Measurements from ENCODE around the gene CSN3. TPM values are rescaled to one million over a fixed set of nuclear protein-coding genes. Genes with fewer than 3 reads are reported as not detected.

The CSN3 gene
- total and polyA plus RNA-seq, 2 of the 4 experiments (the other 2 are of a cell fraction), result not detected

- CTCF ChIA-PET, result interaction anchor here (1.4 kb wide), 1 partner anchor 13 kb away, joined by 4 read pairs; no protein-coding TSS in a partner anchor
- H2BK5ac ChIP-seq (ENCODE audit: low read depth, low read length, poor library complexity, severe bottlenecking), result no peak overlapping the region
- no peak overlapping the region for H2BK20ac ChIP-seq (ENCODE audit: low read depth, low read length)
- no peak overlapping the region for H3K9ac ChIP-seq (ENCODE audit: low read depth, low read length)
- no peak overlapping the region for H2AFZ ChIP-seq (replicated peaks; ENCODE audit: low read length, poor library complexity)
- in situ Hi-C loops (cut with MboI; ENCODE audit: low sequenced_read_pairs) (no loop called here), intact Hi-C loops (cut with micrococcal nuclease) (no loop called here), dilution Hi-C loops (cut with HindIII; ENCODE audit: low sequenced_read_pairs, unreplicated experiment) (no loop called here)
- no peaks in the 10 kb centered on the region for H3K36me3 ChIP-seq (ENCODE audit: control insufficient read depth, insufficient read depth, low read length)
- H4K8ac ChIP-seq (ENCODE audit: low read depth in 2 of 2, low read length in 2 of 2), result no peak overlapping the region
- TF ChIP-seq SMC3 (IDR thresholded peaks at IDR 0.05; ENCODE audit: low read depth, low read length), result no peak
- no peak for TF ChIP-seq FOS (IDR thresholded peaks at IDR 0.05; ENCODE audit: low read depth, low read length)
- no peak for TF ChIP-seq ELK1 (IDR thresholded peaks at IDR 0.05; ENCODE audit: borderline replicate concordance, low read depth, low read length)
- 0 out of 2 replicates have a peak, but pooled peaks have one; percentile 13 for TF ChIP-seq CEBPB (IDR thresholded peaks at IDR 0.05; ENCODE audit: low read depth, low read length)
- WGBS, 2 experiments (ENCODE audit: extremely low coverage in 2 of 2, insufficient read length in 1 of 2), result no CpG with 5 or more reads among the region's 2 CpGs
- H4K91ac ChIP-seq (ENCODE audit: insufficient read depth, low read depth, low read length), result no peak overlapping the region
- H3K23ac ChIP-seq (ENCODE audit: low read depth, low read length), result no peak overlapping the region
- H3K4me2 ChIP-seq (ENCODE audit: low read depth, low read length), result no peak overlapping the region
- H3K4me3 ChIP-seq (ENCODE audit: insufficient read depth, low read depth, low read length), result no peak overlapping the region
- BruUV-seq (replicated peaks), result no TSS peak
- DNase-seq, result no peak
- no peak for ATAC-seq (ENCODE audit: low read depth)
- no peak overlapping the region for H2AK9ac ChIP-seq (replicated peaks; ENCODE audit: low read depth, low read length, poor library complexity)
- H3K56ac ChIP-seq (ENCODE audit: extremely low read depth, insufficient read depth, low read length), result no peak overlapping the region
- no peaks in the 10 kb centered on the region for H3K27me3 ChIP-seq (ENCODE audit: control insufficient read depth, insufficient read depth, low read length)
- no peak overlapping the region for H3K27ac ChIP-seq (ENCODE audit: insufficient read depth, low read length)
- POLR2A ChIA-PET (ENCODE audit: unreplicated experiment), result no interaction called here
- H4K20me1 ChIP-seq (ENCODE audit: insufficient read depth, low read length), result no peaks in the 10 kb centered on the region
- no peaks in the 10 kb centered on the region for H3K79me1 ChIP-seq (ENCODE audit: low read depth in 1 of 2, low read length in 2 of 2)
- H2BK15ac ChIP-seq (ENCODE audit: low read depth, low read length), result no peak overlapping the region
- H3K4ac ChIP-seq (ENCODE audit: low read depth, low read length), result no peak overlapping the region
- H3K9me3 ChIP-seq (ENCODE audit: control insufficient read depth, insufficient read depth, low read length), result no peaks in the 10 kb centered on the region
- H4K5ac ChIP-seq (ENCODE audit: low read depth, low read length), result no peak overlapping the region
- no peak overlapping the region for H2AK5ac ChIP-seq (ENCODE audit: low read depth, low read length)
- no peak overlapping the region for H2BK120ac ChIP-seq (ENCODE audit: low read depth, low read length)
- no peaks in the 10 kb centered on the region for H3K4me1 ChIP-seq (ENCODE audit: control insufficient read depth, insufficient read depth, low read length)
- H3K14ac ChIP-seq (replicated peaks; ENCODE audit: low read depth, low read length), result no peak overlapping the region
- no peak overlapping the region for H3K18ac ChIP-seq (ENCODE audit: low read depth, low read length)
- H3K9me1 ChIP-seq (ENCODE audit: insufficient read depth, low read length), result no peaks in the 10 kb centered on the region
Observed at GRCh38 chr4:70196857-70197256, 45.5 kb upstream of the CSN3 start.

All from IMR-90 (cell line).